ENCODE data around the gene GSPT1. TPM values are rescaled to one million over a fixed set of nuclear protein-coding genes. Genes with fewer than 3 reads are reported as not detected.

GSPT1 gene
- polyA plus RNA-seq, 5 donors: 83.8 to 110 (median 103) TPM

Other genes starting within 250 kb of the GSPT1 start
- 10 to 100 TPM; 25.8 to 36.9 (median 32.0) TPM for gene SNN, start 247.5 kb downstream of the GSPT1 start, polyA plus RNA-seq (ENCODE audit: insufficient read depth in 1 of 5, insufficient read length in 5 of 5, low replicate concordance in 1 of 5)
- gene TXNDC11, start 173.1 kb downstream of the GSPT1 start, polyA plus RNA-seq (ENCODE audit: insufficient read depth in 1 of 5, insufficient read length in 5 of 5, low replicate concordance in 1 of 5): 10 to 100 TPM; 32.3 to 44.8 (median 37.1) TPM
- 100 to 1,000 TPM in 4 of 5 donors, 10 to 100 TPM in 1; 75.9 to 146 (median 113) TPM for gene ZC3H7A, start 118.7 kb downstream of the GSPT1 start, polyA plus RNA-seq (ENCODE audit: insufficient read depth in 1 of 5, insufficient read length in 5 of 5, low replicate concordance in 1 of 5)
- 100 to 1,000 TPM; 239 to 296 (median 259) TPM for gene RSL1D1, start 64.4 kb downstream of the GSPT1 start, polyA plus RNA-seq (ENCODE audit: insufficient read depth in 1 of 5, insufficient read length in 5 of 5, low replicate concordance in 1 of 5)
- gene NPIPB2, start 26.1 kb upstream of the GSPT1 start, polyA plus RNA-seq (ENCODE audit: insufficient read depth in 1 of 5, insufficient read length in 5 of 5, low replicate concordance in 1 of 5): 10 to 100 TPM in 1 of 5 donors, 1 to 10 TPM in 4; 4.4 to 11.8 (median 8.3) TPM
- under 1 TPM in 2 of 5 donors, not detected in 3; 0.22 to 0.30 TPM for gene TNFRSF17, start 49.3 kb upstream of the GSPT1 start, polyA plus RNA-seq (ENCODE audit: insufficient read depth in 1 of 5, insufficient read length in 5 of 5, low replicate concordance in 1 of 5)
- gene SNX29, start 60.8 kb upstream of the GSPT1 start, polyA plus RNA-seq (ENCODE audit: insufficient read depth in 1 of 5, insufficient read length in 5 of 5, low replicate concordance in 1 of 5): 10 to 100 TPM; 10.1 to 12.5 (median 11.1) TPM

Measured in right lung (tissue), 5 donors.